Stimulated activated CD4-positive, alpha-beta T cell treated with anti-CD3 and anti-CD28 coated beads, Interleukin-12 subunit alpha, Interleukin-12 subunit beta, amount 100 ng/mL, for 24 hours (primary cell): ENCODE results near the gene PLA2G3.

Experiments used
- DNase-seq, 2 experiments: peaks; one replicate each; pipeline ENCODE4 v3.0.0-alpha.2; 2020; ENCODE audit warnings: low read depth in 2 of 2

Gene PLA2G3

GRCh38 chr22:31144223-31144622 lies 3.9 kb upstream of the PLA2G3 start:
- no peak for DNase-seq

GRCh38 chr22:31143537-31143936 lies 3.2 kb upstream of the PLA2G3 start:
- no peak for DNase-seq

DNA sequence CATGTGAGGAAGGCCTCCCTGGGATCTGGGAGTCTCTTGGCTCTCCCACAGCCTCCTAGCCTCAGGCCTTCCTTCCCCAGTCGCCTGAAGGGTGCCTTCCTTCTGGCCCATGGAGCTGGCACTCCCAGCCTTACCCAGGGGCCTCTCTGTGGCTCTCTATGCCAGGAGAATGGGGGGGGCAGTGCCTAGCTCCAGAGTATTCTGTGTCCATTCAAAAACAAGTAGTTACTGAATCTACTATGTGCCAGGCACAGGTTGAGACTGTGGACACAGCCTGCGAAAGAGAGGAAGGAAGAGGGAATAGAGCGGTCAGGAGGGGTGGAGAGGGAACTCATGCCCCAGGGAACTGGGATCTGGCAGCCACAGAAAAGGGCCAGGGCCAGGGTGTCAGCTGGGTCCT lies 2.7 kb upstream of the PLA2G3 start:
- no peak for DNase-seq

- no peak for DNase-seq
Observed at GRCh38 chr22:31142285-31142684, 2.0 kb upstream of the PLA2G3 start.

DNA sequence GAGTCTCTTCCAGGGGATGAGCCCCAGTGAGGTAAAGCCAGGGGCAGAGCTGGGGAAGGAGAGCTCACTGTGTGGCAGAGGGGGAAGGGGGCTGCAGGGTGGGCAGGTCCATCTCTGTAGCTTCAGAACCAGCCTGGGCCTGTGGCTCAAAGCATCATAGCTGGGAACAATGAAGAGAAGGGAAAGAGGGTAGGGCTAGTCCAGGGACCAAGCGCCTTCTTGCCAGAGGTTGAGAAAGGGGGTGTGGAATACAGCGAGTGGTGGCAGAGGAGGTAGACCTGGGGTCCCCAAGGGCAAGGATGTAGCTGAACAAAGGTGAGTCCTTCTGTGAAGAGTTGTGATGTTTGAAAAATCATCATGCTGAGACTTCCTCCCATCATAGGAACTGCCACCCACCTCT lies 1.2 kb upstream of the PLA2G3 start:
- DNase-seq = no peak

- no peak for DNase-seq
Observed at GRCh38 chr22:31140746-31141145, 438 bp upstream of the PLA2G3 start.

DNA sequence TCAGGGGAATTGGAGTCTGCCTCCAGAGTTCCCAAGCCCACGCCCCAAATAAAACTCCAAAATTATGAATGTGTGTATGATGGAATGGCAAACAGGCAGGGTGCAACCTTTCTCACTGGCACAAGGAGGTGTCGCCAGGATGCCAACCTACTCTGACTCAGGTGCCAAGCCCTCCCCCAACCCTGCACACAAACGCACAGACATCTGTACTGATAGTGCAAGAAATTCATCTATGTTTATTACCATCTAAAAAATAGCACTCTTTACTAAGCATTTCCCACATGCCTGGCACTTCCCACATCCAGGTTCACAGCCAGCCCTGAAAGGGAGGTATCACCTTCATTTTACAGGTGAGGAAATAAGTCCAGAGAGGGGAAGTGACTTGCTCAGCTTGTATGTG lies 1.2 kb downstream of the PLA2G3 start:
- no peak for DNase-seq

DNA sequence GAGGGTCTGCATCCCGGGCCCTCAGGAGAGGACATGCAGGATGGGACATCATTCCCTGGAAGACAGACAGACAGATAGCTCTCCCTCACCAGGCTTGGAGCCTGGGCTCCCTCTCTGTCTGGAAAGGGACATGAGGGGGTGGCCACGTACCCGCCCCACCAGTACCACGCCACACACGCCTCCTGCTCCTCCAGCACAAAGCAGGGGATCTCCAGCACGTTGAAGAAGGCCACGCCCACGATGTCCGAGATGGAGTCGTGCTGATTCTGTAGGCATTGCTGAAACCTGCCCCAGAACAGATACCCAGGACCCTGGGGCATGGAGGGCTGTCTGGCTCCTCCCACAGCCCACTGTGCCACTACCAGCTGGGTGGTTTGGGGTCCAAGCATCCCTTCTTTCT lies 2.2 kb downstream of the PLA2G3 start:
- no peak for DNase-seq

DNA sequence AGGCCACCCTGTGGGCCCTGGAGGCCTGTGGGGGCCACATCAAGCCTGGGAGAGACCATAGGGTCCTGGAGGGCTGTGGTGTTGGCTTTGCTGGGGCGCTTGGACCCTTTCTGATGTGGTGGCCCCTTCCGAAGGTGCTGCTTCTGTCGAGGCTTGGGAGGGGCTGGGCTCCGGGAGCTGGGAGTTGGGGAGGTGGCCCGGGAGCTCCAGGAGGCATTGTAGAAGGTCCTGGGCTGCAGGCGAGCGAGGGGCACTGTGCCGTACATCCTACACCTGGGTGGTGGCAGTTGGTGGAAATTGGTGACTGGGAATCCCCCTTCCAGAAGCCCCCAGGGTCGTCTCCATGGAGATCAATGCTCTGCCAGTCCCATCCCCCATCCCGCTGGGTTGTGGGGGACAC lies 2.6 kb downstream of the PLA2G3 start:
- no peak for DNase-seq

DNA sequence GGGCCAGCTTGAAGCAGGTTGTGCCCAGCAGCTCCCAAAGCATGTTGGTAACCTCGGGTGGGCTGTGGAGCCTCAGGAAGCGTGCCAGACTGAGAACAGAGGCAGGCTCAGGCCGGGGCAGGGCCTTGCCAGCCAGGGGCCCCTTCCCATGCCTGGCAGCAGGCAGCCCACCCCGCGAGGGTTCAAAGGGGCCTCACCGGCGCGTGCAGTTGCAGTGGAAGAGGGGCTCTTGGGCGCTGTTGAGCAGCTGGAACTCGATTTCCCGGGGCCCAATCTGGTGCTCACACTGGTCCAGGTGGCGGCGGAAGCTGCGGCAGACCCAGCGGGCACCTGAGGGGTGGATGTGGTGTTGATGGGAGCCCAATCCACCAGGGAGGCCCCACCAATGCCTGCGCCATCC lies 3.6 kb downstream of the PLA2G3 start:
- no peak for DNase-seq

- no peak for DNase-seq
Observed at GRCh38 chr22:31136155-31136554, 4.2 kb downstream of the PLA2G3 start.

GRCh38 chr22:31135706-31136105 lies 4.6 kb downstream of the PLA2G3 start:
- no peak for DNase-seq

GRCh38 chr22:31134688-31135087 lies 5.6 kb downstream of the PLA2G3 start:
- no peak for DNase-seq

- no peak for DNase-seq
Observed at GRCh38 chr22:31133911-31134310, 6.4 kb downstream of the PLA2G3 start.

DNA sequence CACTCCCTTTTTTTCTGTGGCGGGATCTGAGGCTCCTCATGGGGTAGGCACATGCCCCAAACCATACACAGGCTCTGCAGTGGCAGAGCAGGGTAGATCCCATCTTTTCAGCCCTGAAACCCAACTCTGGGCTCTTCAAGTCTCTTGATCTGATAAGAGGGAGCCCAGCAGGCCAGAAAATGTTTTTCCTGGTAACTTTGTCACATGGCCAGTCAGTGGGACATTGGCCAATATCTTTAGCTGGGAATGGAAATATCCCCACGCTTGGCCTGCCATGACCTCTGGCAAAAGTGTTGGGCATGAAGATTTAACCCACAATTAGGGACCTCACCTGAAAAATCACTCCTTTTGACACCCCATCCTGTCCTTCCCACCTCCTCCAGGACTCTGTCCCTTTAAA lies 9.4 kb downstream of the PLA2G3 start:
- no peak for DNase-seq

- DNase-seq = no peak
Observed at GRCh38 chr22:31128156-31128555, 12.2 kb downstream of the PLA2G3 start.

GRCh38 chr22:31127181-31127772 lies 13.0 kb downstream of the PLA2G3 start:
- DNase-seq = no peak

DNA sequence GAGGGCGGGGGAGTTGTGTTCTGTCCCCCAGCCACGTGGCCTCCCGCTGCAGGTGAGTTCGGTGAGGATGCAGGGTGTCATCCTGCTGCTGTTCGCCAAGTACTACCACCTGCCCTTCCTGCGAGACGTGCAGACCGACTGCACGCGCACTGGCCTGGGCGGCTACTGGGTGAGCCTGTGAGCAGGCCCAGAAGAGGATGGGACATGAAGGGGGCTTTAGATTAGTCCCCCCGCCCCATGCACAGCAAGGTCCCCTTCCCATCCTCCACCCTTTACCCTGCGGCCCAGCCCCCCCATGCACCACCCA lies 13.5 kb downstream of the PLA2G3 start:
- no peak for DNase-seq

GRCh38 chr22:31126128-31126868 lies 14.0 kb downstream of the PLA2G3 start:
- DNase-seq = no peak

DNA sequence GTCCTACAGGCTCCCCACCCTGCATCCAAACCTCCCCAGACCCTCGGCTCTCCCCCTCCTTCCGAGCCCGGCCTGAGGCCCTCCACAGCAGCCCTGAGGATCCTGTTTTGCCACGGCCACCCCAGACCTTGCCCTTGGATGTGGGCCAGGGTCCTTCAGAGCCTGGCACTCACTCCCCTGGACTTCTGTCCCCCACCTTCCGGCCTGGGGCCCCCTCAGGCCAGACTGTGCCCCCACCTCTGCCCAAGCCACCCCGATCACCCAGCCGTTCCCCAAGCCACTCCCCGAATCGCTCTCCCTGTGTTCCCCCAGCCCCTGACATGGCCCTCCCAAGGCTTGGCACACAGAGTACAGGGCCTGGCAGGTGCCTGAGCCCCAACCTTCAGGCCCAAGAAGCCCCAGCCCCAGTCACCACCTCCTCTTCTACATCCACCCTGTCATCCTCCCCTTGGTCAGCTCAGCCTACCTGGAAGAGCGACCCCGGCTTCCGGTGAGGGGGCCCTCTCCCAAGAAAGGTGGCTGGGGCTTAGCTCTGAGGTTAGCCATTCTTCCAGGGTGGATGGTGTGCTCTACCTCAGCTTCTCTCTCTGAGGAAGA lies 14.7 kb downstream of the PLA2G3 start:
- no peak for DNase-seq

DNA sequence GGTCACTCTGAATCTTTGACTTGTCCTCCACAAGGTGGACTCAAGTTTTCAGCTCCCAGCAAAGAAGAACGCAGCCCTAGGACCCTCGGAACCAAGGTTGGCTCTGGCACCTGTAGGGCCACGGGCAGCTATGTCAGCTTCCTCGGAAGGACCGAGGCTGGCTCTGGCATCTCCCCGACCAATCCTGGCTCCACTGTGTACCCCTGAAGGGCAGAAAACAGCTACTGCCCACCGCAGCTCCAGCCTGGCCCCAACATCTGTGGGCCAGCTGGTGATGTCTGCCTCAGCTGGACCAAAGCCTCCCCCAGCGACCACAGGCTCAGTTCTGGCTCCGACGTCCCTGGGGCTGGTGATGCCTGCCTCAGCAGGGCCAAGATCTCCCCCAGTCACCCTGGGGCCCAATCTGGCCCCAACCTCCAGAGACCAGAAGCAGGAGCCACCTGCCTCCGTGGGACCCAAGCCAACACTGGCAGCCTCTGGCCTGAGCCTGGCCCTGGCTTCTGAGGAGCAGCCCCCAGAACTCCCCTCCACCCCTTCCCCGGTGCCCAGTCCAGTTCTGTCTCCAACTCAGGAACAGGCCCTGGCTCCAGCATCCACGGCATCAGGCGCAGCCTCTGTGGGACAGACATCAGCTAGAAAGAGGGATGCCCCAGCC lies 15.4 kb downstream of the PLA2G3 start:
- no peak for DNase-seq

GRCh38 chr22:31124290-31124689 lies 16.0 kb downstream of the PLA2G3 start:
- no peak for DNase-seq

- DNase-seq = no peak
Observed at GRCh38 chr22:31123292-31123602, 17.1 kb downstream of the PLA2G3 start.
